Endothelial cell of umbilical vein (primary cell): Measurements from ENCODE around the gene FMO2. TPM values are rescaled to one million over a fixed set of nuclear protein-coding genes. Genes with fewer than 3 reads are reported as not detected.
"Not testable (repeated sequence)": the region's sequence is repeated elsewhere in the genome, so short reads cannot be mapped to it uniquely, and the experiment has no call there.

Experiments used
- BruUV-seq: library from RNA; stranded (reverse); fragments of 400-500 nt; replicated peaks from 2 replicates; lab custom pipeline; 2021; lab: Mats Ljungman, UMichigan
- CTCF ChIA-PET: fragments of 300-600, 350-600 bp; sonication (Branson Sonifier 250); formaldehyde crosslinking; loops from one replicate; lab custom pipeline; 2021; ENCODE audit warnings: antibody characterized with exemption, inconsistent platforms; lab: Charles Lee
- POLR2A ChIA-PET: fragments of 300-600, 350-600 bp; sonication (Branson Sonifier 250); formaldehyde crosslinking; loops from one replicate; lab custom pipeline; 2021; ENCODE audit warnings: antibody characterized with exemption, inconsistent platforms; lab: Charles Lee
- DNase-seq: peaks from one replicate; pipeline ENCODE4 v3.0.0-alpha.2; 2011; ENCODE audit warnings: low read depth, low spot score
- FAIRE-seq: peaks from 2 replicates; lab custom pipeline; 2011; peaks lifted over from hg19 to GRCh38; lab: Jason Lieb, UNC
- H2AFZ ChIP-seq: 2 replicates; pipeline ENCODE4 v1.6.0; 2012; ENCODE audit warnings: low read depth, low read length, control low read depth, inconsistent platforms
- H3K27ac ChIP-seq: 2 replicates; pipeline ENCODE4 v1.5.1; 2011; ENCODE audit warnings: low read depth, mild to moderate bottlenecking, control low read depth, low read length, moderate library complexity; ENCODE audit not compliant: insufficient read depth
- H3K27me3 ChIP-seq, 2 experiments: 2 replicates each; pipeline versions ENCODE4 v1.6.0 to v1.6.1; 2011; ENCODE audit warnings: low read length in 2 of 2, mixed read lengths in 1 of 2; ENCODE audit not compliant: control insufficient read depth in 2 of 2, insufficient read depth in 2 of 2
- H3K36me3 ChIP-seq, 2 experiments: 2 replicates in 1 of 2; 3 replicates in 1 of 2; pipeline ENCODE4 v1.5.1; 2011; ENCODE audit warnings: low read length in 2 of 2, mild to moderate bottlenecking in 1 of 2, moderate library complexity in 1 of 2; ENCODE audit not compliant: control insufficient read depth in 2 of 2, insufficient read depth in 2 of 2; ENCODE audit errors: extremely low read depth in 1 of 2
- H3K4me1 ChIP-seq: 3 replicates; pipeline ENCODE4 v1.5.1; 2011; ENCODE audit warnings: mild to moderate bottlenecking, low read length; ENCODE audit not compliant: control insufficient read depth, insufficient read depth; ENCODE audit errors: extremely low read depth
- H3K4me2 ChIP-seq: 2 replicates; pipeline ENCODE4 v1.6.1; 2011; ENCODE audit warnings: low read length, control low read depth, mixed read lengths; ENCODE audit not compliant: insufficient read depth
- H3K4me3 ChIP-seq, 3 experiments: fragments of 200-600 bp in 1 of 3; sonication (generic), shearing (Covaris generic) in 1 of 3; replicated peaks in 1 of 3; 2 replicates each; pipeline ENCODE4 v1.5.1; 2011 to 2016; ENCODE audit warnings: control low read depth in 3 of 3, low read length in 3 of 3, mild to moderate bottlenecking in 2 of 3, inconsistent platforms in 1 of 3, low read depth in 1 of 3, moderate library complexity in 1 of 3; ENCODE audit not compliant: insufficient read depth in 1 of 3
- H3K79me2 ChIP-seq: 2 replicates; pipeline ENCODE4 v1.6.0; 2012; ENCODE audit warnings: low read length, inconsistent platforms; ENCODE audit not compliant: control insufficient read depth, insufficient read depth
- H3K9ac ChIP-seq: replicated peaks from 2 replicates; pipeline ENCODE3; 2011; ENCODE audit warnings: low read length, control low read depth; ENCODE audit not compliant: insufficient read depth; ENCODE audit errors: extremely low read depth
- H3K9me1 ChIP-seq: replicated peaks from 3 replicates; pipeline ENCODE4 v1.6.0; 2011; ENCODE audit warnings: mild to moderate bottlenecking, low read length; ENCODE audit not compliant: control insufficient read depth, insufficient read depth; ENCODE audit errors: extremely low read depth
- H3K9me3 ChIP-seq: replicated peaks from 2 replicates; pipeline ENCODE4 v1.5.1; 2012; ENCODE audit warnings: low read length, inconsistent platforms; ENCODE audit not compliant: control insufficient read depth, insufficient read depth
- H4K20me1 ChIP-seq: replicated peaks from 2 replicates; pipeline ENCODE3; 2011; ENCODE audit warnings: mild to moderate bottlenecking, low read length; ENCODE audit not compliant: control insufficient read depth, insufficient read depth; ENCODE audit errors: extremely low read depth
- CTCF ChIP-seq, 2 donors: IDR thresholded peaks; 1 replicate in 1 of 2; 2 replicates in 1 of 2; pipeline ENCODE4 v1.5.1; 2011; ENCODE audit warnings: low read length in 2 of 2, mild to moderate bottlenecking in 2 of 2, moderate library complexity in 2 of 2, control low read depth in 1 of 2, inconsistent platforms in 1 of 2, low read depth in 1 of 2; ENCODE audit not compliant: insufficient read depth in 1 of 2; ENCODE audit errors: extremely low read depth in 1 of 2
- EZH2 ChIP-seq: IDR thresholded peaks from 2 replicates; pipeline ENCODE4 v1.6.1; 2012; ENCODE audit warnings: borderline replicate concordance, low read depth, mild to moderate bottlenecking, moderate library complexity, low read length, inconsistent platforms; ENCODE audit not compliant: severe bottlenecking
- FOS ChIP-seq: IDR thresholded peaks from 2 replicates; pipeline ENCODE4 v1.6.1; 2011; ENCODE audit warnings: mild to moderate bottlenecking, low read length, moderate library complexity, borderline replicate concordance; ENCODE audit not compliant: insufficient read depth
- GATA2 ChIP-seq: IDR thresholded peaks from 2 replicates; pipeline ENCODE4 v1.7.0; 2011; ENCODE audit warnings: low read depth, mild to moderate bottlenecking, moderate library complexity, mixed read lengths, low read length; ENCODE audit not compliant: insufficient read length, insufficient read depth
- JUN ChIP-seq: IDR thresholded peaks from 2 replicates; pipeline ENCODE4 v1.6.1; 2011; ENCODE audit warnings: borderline replicate concordance, low read depth; ENCODE audit not compliant: insufficient read length, insufficient read depth
- MAX ChIP-seq: IDR thresholded peaks from 2 replicates; pipeline ENCODE4 v1.6.1; 2011; ENCODE audit not compliant: insufficient read depth, insufficient read length
- MYC ChIP-seq: IDR thresholded peaks from one replicate; pipeline ENCODE4 v1.6.1; 2011; ENCODE audit warnings: mild to moderate bottlenecking, low read depth, low read length
- POLR2A ChIP-seq: IDR thresholded peaks from 2 replicates; pipeline ENCODE4 v1.6.1; 2012; ENCODE audit warnings: low read depth, mild to moderate bottlenecking, control low read depth, low read length
- POLR2AphosphoS5 ChIP-seq: IDR thresholded peaks from 2 replicates; pipeline ENCODE4 v1.6.1; 2012; ENCODE audit warnings: low read depth, mild to moderate bottlenecking, control low read depth, low read length, moderate library complexity; ENCODE audit not compliant: insufficient read depth
- dilution Hi-C: fragments of 300-500 bp; cut with MboI; formaldehyde crosslinking; loops from one replicate; pipeline ENCODE4 v1.15.0; 2019; ENCODE audit warnings: low sequenced_read_pairs; ENCODE audit not compliant: extremely low pct_ligation_motif_present
- intact Hi-C: fragments of 100-400 bp; cut with micrococcal nuclease; formaldehyde crosslinking; loops from one replicate; pipeline ENCODE4 v1.10.0; 2022
- polyA plus RNA-seq, 4 experiments: library from polyadenylated mRNA; depleted of rRNA in 3 of 4; stranded (reverse) in 3 of 4; unstranded in 1 of 4; fragments of >200 nt; gene quantifications; 2 replicates each; pipeline versions ENCODE4 v1.2.1 to v1.2.3, GENCODE V29; 2011 to 2012; ENCODE audit warnings: missing spikeins in 1 of 4
- total RNA-seq: library from RNA; stranded (reverse); gene quantifications from 2 replicates; pipeline ENCODE4 v1.2.3, GENCODE V29; 2021

Gene FMO2
- total and polyA plus RNA-seq, 2 donors (not counting 3 experiments of a cell fraction or from before 2014, with no cell fraction given), result not detected

- intact Hi-C loops, result no loop called here
- no peak overlapping the region for H3K9ac ChIP-seq
- H3K4me3 ChIP-seq, result no peak overlapping the region
- H3K4me2 ChIP-seq, result no peak overlapping the region
- CTCF ChIA-PET, result interaction anchor here (3.6 kb wide), 1 partner anchor 12 kb away, joined by 20 read pairs; no protein-coding TSS in a partner anchor
- TF ChIP-seq FOS (no peak), POLR2AphosphoS5 (no peak), POLR2A (no peak), MYC (no peak), JUN (no peak), MAX (no peak), CTCF (IDR thresholded peaks at IDR 0.05; ENCODE audit: extremely low read depth in 1 of 2, insufficient read depth in 1 of 2, low read depth in 1 of 2, low read length in 2 of 2) (no peak), EZH2 (no peak), GATA2 (no peak)
- POLR2A ChIA-PET, result no interaction called here
- DNase-seq (no peak), FAIRE-seq (no peak)
- dilution Hi-C loops, result no loop called here
- H4K20me1 ChIP-seq, result no peaks in the 10 kb centered on the region
- no peaks in the 10 kb centered on the region for H3K79me2 ChIP-seq
- no peaks in the 10 kb centered on the region for H3K27me3 ChIP-seq
- BruUV-seq, result no TSS peak
- H3K4me1 ChIP-seq, result no peaks in the 10 kb centered on the region
- no peak overlapping the region for H2AFZ ChIP-seq
- no peaks in the 10 kb centered on the region for H3K9me1 ChIP-seq
- no peaks in the 10 kb centered on the region for H3K9me3 ChIP-seq
- no peak overlapping the region for H3K27ac ChIP-seq
- no peaks in the 10 kb centered on the region for H3K36me3 ChIP-seq
Measured at GRCh38 chr1:171233183-171233582, 48.1 kb downstream of the FMO2 start.

- DNase-seq, dilution Hi-C loops: not testable (repeated sequence)
Measured at GRCh38 chr1:171236231-171236630, 51.1 kb downstream of the FMO2 start.

More at GRCh38 chr1:171236231-171236630, 51.1 kb downstream of the FMO2 start:
- H3K9me1 ChIP-seq, FAIRE-seq, POLR2A ChIA-PET, BruUV-seq, intact Hi-C loops, H3K4me1 ChIP-seq, H3K4me2 ChIP-seq, H4K20me1 ChIP-seq, H3K79me2 ChIP-seq, H3K27ac ChIP-seq, H2AFZ ChIP-seq, H3K9ac ChIP-seq, H3K9me3 ChIP-seq, H3K36me3 ChIP-seq, H3K27me3 ChIP-seq, H3K4me3 ChIP-seq: not testable (repeated sequence)
- CTCF ChIA-PET, result interaction anchor here (0.9 to 1.2 kb wide), 2 partner anchors 9 to 10 kb away, joined by 4 to 6 read pairs; no protein-coding TSS in a partner anchor
